ELR (cell line): ENCODE results near the gene KLHL21.

Experiments used
- DNase-seq: peaks from one replicate; pipeline ENCODE4 v3.0.0-alpha.2; 2015; ENCODE audit warnings: low read depth

The KLHL21 gene

GRCh38 chr1:6584126-6585080, 18.3 kb downstream of the KLHL21 start:
- peak; percentile 29 for DNase-seq

DNA sequence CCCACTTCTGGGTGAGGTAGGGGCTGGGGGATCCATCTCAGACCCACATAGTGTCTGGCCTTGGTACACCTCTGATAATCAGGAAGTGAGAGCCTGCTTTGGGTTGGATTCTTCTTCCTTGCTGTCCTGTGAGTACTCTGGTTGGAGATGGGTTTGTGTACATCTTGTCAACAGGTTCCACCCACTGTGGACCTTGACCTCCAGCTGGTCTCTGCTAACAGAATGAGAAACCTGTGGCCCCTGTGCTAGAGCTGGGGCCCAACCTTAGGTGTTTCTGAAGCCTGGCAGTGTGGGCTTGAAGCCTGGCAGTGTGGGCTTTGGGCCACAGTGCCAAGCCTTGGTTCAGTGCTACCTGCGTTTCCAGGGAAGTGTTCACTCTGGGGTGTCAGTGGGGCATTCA, 20.3 kb downstream of the KLHL21 start:
- DNase-seq, result no peak

- DNase-seq, result peak; percentile 12
Measured at GRCh38 chr1:6581561-6582305, 20.9 kb downstream of the KLHL21 start.

DNA sequence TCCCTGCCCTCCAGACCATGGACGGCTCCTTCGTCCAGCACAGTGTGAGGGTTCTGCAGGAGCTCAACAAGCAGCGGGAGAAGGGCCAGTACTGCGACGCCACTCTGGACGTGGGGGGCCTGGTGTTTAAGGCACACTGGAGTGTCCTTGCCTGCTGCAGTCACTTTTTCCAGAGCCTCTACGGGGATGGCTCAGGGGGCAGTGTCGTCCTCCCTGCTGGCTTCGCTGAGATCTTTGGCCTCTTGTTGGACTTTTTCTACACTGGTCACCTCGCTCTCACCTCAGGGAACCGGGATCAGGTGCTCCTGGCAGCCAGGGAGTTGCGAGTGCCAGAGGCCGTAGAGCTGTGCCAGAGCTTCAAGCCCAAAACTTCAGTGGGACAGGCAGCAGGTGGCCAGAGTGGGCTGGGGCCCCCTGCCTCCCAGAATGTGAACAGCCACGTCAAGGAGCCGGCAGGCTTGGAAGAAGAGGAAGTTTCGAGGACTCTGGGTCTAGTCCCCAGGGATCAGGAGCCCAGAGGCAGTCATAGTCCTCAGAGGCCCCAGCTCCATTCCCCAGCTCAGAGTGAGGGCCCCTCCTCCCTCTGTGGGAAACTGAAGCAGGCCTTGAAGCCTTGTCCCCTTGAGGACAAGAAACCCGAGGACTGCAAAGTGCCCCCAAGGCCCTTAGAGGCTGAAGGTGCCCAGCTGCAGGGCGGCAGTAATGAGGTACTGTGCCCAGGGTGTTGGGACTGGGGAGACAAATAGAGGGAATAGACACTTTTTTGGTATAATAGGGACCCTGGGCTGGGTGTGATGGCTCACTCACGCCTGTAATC, 21.9 kb downstream of the KLHL21 start:
- peak; percentile 22 for DNase-seq

DNA sequence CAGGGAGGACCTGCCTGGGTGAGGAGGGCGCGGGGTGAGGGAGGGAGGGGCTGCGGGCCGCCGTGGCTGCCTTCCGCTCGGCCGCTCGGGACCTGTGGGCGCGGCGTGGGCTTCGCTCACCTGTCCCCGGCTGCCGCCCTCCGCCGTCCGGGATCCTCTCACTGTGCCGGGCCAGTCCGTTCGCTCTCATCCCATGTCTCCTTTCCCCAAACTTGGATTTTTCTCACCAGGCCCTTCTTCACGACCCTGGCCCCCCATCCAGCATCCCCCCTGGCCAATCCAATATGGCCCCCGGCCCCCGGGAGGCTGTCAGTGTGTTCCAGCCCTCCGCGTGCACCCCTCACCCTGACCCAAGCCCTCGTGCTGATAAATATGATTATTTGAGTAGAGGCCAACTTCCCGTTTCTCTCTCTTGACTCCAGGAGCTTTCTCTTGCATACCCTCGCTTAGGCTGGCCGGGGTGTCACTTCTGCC, 22.5 kb downstream of the KLHL21 start:
- DNase-seq, result no peak

GRCh38 chr1:6579374-6580118, 23.1 kb downstream of the KLHL21 start, which contains the start of gene ZBTB48:
Gene ZBTB48 (plus strand): TSS chr1:6579994. CDS start chr1:6580610, 616 bp downstream.
- DNase-seq, result peak; percentile 97

DNA sequence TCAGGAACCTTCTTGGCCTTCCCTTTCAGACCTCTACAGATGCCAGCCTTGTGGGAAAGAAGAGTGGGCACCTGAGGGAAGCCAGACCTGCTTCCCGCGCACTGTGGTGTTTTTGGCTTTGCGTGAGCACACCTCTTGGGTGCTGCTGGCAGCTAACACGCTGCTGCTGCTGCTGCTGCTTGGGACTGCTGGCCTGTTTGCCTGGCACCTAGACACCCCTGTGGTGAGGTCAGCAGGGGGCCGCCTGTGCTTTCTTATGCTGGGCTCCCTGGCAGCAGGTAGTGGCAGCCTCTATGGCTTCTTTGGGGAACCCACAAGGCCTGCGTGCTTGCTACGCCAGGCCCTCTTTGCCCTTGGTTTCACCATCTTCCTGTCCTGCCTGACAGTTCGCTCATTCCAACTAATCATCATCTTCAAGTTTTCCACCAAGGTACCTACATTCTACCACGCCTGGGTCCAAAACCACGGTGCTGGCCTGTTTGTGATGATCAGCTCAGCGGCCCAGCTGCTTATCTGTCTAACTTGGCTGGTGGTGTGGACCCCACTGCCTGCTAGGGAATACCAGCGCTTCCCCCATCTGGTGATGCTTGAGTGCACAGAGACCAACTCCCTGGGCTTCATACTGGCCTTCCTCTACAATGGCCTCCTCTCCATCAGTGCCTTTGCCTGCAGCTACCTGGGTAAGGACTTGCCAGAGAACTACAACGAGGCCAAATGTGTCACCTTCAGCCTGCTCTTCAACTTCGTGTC, 23.9 kb downstream of the KLHL21 start:
- DNase-seq, result no peak

DNA sequence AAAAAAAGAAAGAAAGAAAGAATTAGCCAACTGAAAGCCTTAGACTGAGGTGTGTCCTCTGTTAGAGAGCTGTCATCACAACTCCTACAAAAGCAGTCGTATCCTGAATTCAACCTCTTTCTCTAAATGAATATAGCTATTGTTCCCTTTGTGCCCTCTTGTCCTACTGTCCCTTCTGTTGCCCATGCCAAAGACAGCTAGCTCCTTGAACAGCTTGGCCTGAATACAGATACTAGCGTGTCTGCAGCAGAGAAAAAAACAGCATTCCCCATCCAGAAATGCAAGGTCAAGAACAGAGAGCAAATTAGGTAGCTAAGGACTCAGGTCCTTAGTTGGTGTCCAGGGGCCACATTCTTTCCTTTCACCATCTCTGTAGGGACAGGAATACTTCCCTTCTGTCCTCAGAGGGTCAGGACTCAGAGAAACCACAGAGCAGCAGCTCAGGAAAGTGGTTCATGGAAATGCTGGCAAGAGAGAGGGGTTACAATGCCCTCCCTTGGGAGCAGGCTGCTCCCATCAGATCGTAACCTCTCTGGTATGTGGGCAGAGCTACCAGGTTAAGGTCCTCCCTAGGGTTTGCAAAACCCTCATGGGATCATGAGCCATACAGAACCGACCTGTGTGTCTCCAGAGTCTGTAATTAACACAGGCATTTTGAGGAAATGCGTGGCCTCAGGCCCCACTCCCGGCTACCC, 24.7 kb downstream of the KLHL21 start:
- DNase-seq, result no peak

DNA sequence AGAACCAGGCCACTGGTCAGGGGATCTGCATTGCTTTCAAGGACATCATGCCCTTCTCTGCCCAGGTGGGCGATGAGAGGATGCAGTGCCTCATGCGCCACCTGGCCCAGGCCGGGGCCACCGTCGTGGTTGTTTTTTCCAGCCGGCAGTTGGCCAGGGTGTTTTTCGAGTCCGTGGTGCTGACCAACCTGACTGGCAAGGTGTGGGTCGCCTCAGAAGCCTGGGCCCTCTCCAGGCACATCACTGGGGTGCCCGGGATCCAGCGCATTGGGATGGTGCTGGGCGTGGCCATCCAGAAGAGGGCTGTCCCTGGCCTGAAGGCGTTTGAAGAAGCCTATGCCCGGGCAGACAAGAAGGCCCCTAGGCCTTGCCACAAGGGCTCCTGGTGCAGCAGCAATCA, 27.9 kb downstream of the KLHL21 start:
- no peak for DNase-seq

DNA sequence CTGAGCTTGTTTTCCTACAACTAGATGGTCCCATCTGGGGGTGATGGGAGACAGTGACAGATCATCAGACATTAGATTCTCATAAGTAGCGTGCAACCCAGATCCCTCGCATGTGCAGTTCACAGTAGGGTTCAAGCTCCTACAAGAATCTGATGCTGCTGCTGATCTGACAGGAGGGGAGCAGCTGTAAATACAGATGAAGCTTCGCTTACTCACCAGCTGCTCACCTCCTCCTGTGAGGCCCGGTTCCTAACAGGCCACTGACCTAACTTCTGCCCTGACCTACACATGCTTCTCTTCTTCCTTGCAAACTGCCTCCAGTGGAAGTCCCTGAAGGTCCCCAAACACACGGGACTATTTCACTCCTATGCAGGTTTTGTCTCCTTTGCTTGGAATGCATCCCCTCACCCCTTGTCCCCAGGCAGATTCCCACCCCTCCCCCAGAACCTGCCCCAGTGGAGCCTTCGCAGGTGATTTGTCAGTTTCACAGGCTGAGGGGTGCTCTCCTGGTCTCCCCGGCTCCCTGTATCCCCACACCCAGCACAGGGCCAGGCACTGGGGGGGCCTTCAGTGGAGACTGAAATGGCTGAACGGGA, 28.5 kb downstream of the KLHL21 start:
- DNase-seq, result peak; percentile 55

- no peak for DNase-seq
Measured at GRCh38 chr1:6572653-6573383, 29.9 kb downstream of the KLHL21 start.

- no peak for DNase-seq
Measured at GRCh38 chr1:6570987-6571386, 31.7 kb downstream of the KLHL21 start.

- DNase-seq, result no peak
Measured at GRCh38 chr1:6570100-6570499, 32.6 kb downstream of the KLHL21 start.

DNA sequence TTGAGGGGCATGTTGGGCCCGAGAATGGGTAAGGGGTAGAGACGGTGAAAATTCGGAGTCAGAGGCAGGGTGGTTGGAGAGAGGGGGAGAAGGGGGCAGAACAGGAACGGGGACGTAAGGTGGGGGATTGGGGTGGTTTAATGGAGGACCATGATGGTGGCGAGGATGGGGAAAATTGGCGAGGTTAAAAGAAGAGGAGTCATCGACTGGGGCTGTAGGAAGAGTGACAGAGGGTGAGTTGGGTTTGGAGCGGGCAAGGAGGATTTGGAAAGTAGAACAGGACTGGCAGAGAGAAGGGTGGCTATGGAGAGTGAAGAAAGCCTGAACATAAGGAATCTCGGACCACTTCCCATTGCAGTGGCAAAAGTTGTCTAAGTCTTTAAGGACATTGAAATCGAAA, 33.6 kb downstream of the KLHL21 start:
- no peak for DNase-seq

DNA sequence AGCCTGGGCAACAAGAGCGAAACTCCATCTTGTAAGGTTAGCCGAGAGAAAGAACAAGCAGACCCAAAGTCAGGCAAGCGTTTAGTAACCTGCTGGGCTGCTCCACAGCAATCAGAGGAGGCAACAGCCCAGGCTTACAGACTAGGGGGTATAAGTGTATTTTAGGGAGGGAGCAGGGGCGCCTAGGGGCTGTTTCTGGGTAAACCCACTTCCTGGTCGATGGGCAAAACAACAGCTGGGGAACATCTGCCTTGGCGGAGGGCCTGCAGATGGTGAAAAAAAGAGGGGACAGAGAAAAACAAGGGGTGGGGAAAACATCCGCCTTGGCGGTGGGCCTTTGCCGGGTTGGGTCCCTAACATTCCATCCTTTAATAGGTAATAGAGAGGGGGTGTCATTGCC, 42.4 kb downstream of the KLHL21 start:
- no peak for DNase-seq

GRCh38 chr1:6559161-6559560, 43.5 kb downstream of the KLHL21 start:
- peak; percentile 53 for DNase-seq

GRCh38 chr1:6557597-6557996, 45.1 kb downstream of the KLHL21 start:
- DNase-seq, result no peak

DNA sequence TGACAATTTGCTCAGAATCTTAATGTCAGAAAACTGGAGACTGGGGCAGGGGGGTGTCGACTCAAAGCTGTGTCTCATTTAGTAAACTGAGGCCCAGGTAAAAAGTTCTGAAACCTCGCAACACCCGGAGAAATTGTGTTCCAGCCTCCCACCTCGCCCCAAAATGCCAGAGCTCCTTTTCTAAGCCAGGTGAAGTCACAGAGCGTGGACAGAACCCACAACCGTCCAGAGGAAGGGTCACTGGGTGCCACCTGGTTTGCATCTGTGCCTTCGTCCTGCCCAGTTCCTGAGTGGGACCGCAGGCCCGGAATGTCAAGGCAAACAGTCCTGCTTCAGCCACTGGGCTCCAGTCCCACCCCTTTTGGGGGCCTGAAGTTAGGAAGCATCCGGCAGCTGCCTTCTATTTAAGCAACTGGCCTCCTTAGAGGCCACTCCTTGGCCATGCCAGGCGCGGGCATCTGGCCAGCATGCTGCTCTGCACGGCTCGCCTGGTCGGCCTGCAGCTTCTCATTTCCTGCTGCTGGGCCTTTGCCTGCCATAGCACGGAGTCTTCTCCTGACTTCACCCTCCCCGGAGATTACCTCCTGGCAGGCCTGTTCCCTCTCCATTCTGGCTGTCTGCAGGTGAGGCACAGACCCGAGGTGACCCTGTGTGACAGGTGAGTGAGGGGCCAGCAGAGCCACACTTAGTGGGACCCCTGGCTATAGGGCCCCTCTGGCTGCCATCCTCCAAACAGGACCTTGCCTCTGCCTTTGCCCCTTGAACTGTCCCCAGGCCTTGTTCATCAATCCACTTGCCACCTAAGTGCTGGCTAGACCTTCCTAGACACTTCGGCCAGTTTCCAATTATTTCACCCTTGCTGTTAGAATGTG, 47.5 kb downstream of the KLHL21 start, which contains the start of gene TAS1R1:
TSS of gene TAS1R1 (plus strand) at position 401 of the 872 bp plus-strand sequence. CDS start at position 468, 67 bp downstream.
- DNase-seq, result no peak
